G401.6 (cell line): ENCODE data around the gene TELO2.

Source experiments
- FAIRE-seq: peaks from 2 replicates; lab custom pipeline; 2012; peaks lifted over from hg19 to GRCh38; lab: Jason Lieb, UNC

The TELO2 gene

GRCh38 chr16:1538804-1539520 is 45.8 kb downstream of the TELO2 start:
- no peak for FAIRE-seq

GRCh38 chr16:1539720-1540555 is 46.8 kb downstream of the TELO2 start:
- no peak for FAIRE-seq

DNA sequence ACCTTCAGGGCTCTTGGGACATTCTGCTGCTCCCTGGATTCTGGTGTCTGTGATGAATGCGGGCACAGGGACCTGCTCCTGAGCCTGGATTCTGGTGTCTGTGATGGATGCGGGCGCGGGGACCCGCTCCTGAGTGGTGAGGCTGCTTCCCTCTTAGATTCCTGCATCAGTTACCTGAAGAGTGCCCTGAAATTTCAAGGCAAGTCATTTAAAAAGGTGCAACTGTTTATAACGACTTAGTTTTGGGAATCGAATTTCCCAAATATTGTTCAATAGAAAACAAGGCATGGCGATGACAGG is 47.3 kb downstream of the TELO2 start:
- no peak for FAIRE-seq

- no peak for FAIRE-seq
These were observed 48.4 kb downstream of the TELO2 start for GRCh38 chr16:1541293-1542165.

- FAIRE-seq = no peak
These were observed 49.0 kb downstream of the TELO2 start for GRCh38 chr16:1542166-1542500.

DNA sequence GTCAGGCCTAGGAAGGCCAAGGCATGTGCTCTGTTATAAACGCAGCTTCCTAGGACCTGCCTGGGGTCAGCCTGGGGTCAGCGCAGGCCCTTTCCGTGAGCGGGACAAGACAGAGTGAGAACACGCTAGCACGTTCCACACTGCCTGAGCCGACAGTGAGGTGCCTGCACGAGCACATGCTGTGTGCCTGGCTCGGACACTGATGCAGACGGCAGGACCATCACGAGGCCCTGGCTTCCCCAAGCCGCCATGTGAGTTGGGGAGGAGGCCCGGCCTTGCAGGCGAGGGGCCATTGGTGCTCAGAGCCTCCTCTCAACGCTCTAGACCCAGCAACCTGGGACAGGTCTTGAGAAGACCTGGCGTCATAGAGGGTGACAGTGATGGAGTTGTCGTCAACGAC is 49.4 kb downstream of the TELO2 start:
- no peak for FAIRE-seq

DNA sequence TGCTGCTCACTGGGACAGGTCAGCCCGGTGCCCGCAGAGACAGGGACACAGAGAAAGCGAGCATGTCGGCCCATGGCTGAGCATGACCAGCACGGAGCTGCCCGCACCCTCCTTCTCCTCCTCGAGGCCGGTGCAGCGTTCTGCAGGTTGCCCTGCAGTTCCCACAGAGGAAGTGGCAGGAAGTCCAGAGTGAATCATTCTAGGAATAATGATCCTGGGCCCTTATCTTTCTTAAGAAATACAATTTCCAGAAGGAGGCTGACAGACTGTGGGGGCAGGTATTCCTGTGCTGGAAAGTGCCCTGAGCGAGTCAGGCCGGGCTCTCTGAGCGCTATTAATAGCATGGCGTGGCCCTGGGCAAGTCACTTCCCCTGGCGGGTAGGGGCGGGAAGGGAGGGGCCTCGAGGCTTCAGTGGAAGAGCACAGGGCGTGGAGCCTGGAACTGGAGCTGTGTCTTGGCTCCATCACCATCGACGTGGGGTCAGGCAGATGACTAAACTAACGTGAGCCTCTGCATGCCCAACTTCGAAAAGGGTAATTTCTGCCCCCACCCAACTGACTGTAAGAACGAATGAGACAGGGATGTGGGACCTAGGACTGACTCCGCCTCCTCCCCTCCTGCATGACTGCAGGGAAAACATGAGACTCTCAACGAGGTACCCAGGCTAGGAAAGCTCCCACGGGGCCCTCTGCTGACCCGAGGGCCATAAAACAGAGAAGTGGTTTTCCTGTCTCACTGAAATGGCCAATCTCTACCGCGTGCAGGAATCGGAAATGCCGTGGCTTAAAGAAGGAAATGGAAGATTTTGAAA is 50.1 kb downstream of the TELO2 start:
- FAIRE-seq = no peak

DNA sequence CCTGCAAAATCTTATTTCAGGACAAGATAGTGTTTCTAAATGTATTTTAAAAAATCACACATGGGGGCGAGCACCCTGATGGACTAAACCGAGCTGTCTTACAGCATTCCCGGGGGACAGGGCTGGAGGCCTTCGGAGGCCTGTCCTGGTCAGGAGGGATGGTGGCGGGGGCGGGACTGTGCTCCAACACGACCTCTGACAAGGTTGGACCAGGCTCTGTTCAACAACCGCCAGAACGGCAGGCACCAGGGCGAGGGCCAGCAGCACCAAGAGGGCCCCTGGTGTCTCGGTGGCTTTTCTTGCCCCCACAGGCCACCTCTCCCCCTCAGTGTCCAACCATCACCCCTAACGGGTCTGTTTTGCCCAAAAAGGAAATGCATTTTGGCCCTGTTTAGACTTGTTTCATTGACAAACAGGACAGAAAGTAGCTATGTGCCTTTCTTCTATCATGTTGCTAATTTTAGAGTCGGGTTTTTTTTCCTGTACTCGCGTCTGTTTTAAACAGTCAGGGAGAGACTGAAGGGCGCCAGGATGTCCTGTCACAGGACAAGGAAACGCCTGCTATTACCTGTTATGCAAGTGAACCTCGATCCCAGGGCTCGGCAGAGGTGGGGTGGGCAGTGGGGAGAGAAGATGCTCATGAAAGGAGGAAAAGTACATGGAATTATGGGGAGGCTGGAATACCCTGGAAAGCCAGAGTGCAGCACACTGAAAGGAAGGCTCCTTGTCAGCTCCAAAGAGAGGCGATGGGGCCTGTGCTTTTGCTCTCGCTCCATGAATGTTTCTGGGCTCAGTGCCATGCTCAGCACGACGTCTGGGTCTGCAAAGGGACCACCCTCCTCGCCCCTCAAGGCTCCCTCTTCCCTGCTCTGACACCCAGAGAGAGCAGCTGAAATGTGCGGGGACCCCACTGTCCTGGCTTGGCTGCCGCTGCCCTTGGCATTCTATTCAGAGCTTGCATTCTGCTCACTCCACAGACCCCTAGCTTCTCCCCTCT is 52.2 kb downstream of the TELO2 start:
- FAIRE-seq = no peak

- no peak for FAIRE-seq
These were observed 53.3 kb downstream of the TELO2 start for GRCh38 chr16:1546430-1546829.

DNA sequence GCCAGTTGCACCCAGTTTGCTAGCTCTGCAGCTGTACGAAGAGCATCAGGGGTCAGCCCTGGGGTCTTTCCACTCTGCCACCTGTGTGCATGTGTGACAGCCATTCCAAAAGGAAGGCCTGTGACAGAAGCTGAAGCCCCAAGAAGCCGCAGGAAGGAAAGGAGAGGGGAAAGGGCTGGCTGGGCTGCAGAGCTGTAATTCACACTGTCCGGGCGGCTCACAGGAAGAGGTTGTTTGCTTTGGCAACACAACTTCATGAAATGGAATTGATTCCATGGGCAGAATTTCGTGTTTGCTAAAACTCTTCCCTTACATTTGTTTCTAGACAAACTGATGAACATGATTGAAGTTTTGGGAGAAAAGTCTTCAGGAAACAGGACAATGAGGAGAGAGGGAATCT is 55.1 kb downstream of the TELO2 start:
- no peak for FAIRE-seq

DNA sequence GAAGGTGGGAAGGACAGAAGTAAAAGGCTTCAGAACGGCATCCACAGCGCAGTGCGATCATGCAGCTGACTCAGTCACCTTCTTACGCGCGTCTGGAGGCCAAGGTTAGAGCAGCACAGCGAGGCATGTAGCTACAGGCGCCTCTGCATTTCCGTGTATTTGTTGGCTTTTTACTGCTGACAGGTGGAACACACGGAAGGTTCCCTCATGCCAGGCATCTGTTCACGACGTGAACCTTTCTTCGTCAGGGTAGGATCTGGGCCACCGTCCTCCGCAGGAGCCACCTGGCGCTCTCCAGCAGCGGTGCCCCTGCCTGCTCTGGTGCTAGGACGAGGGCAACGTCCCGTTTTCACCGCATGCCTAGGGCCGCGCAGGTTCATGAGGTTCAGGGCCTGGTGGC is 55.6 kb downstream of the TELO2 start:
- no peak for FAIRE-seq

- FAIRE-seq = no peak
These were observed 56.9 kb downstream of the TELO2 start for GRCh38 chr16:1550069-1550468.

- FAIRE-seq = no peak
These were observed 57.5 kb downstream of the TELO2 start for GRCh38 chr16:1550696-1551095.

GRCh38 chr16:1551166-1551565 is 58.0 kb downstream of the TELO2 start:
- no peak for FAIRE-seq

- no peak for FAIRE-seq
These were observed 59.0 kb downstream of the TELO2 start for GRCh38 chr16:1552129-1552528.

DNA sequence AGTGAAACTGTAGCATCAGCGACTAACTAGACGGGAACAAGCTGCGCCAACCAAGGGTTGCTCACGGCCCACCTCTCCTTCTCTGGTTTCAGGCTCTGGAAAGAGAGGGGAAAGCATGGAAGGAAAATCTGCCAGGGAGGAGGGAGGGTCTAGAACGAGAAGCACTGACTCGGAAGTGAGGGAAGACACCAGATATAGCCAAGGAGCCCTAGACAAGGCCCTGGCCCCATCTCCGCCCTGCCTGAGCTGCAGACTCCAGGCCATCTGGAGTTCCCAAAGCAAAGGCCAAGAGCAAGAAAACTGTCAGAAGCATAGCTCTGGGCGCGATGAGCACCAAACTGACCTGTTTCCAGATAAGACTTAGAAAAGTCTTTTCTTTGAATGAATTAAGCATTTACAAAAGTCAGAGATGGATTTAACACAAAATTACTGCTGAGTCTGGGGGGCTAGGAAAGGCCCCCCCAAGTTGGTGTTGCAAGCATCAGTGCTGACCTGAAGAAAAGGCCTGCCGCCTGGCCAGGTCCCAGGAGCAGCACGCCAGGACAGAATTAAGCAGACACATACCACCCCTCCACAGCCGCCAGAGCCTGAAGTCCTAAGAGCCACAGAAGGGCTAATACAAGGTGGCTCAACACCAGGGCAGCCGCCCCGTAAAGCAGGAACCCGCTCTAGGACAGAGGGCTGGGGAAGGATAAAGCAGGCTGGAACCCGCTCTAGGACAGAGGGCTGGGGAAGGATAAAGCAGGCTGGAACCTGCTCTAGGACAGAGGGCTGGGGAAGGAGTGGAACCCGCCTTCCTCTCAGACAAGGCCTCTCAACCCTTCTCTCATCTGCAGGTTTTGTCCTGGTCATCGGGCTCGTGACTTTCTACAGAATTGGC is 61.0 kb downstream of the TELO2 start:
- FAIRE-seq = no peak

- FAIRE-seq = no peak
These were observed 61.8 kb downstream of the TELO2 start for GRCh38 chr16:1554826-1555445.

DNA sequence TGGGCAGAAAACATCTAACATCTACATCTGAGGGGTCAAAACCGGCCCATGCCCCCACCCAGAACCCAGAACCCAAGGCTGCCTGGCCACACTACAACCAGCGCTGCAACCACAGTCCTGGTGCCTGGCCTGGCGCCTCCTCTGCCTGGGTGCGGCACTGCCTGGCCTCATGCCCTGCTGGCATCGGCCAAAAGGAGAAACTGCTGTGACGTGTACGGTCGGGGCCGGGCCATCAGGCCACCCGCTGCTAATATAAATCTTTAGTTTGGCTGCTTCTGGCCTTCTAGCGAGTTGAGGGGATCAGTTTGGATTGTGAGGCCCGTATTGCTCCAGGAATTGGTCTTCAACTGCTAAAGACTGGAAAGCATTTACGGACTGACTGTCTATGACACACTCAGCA is 63.1 kb downstream of the TELO2 start:
- FAIRE-seq = no peak

- FAIRE-seq = no peak
These were observed 63.9 kb downstream of the TELO2 start for GRCh38 chr16:1557074-1557473.

DNA sequence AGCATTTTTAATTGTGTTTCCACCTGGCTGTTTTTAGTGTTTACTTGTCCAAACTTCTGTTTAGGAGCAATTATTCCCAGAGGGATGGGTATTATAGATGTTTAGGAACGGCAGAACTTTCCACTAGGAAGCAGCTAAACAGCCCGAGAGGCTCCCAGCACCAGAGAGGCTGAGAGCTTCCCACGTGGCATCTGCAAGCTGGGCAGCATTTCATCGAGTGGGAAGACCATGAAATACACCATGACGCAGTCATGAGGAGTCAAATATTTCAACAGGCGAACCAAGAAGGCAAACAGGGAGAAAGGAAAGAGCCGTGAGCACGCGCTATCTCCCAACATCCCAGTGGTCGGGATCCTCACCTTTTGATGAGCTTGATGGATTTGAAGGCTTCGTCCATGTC is 64.4 kb downstream of the TELO2 start:
- no peak for FAIRE-seq
